Endometrium (tissue), 2 donors: ENCODE results near the gene CYP4F8.
"Not testable (repeated sequence)": the region's sequence is repeated elsewhere in the genome, so short reads cannot be mapped to it uniquely, and the experiment has no call there.

Source experiments
- FAIRE-seq: peaks from 2 replicates; lab custom pipeline; 2012; peaks lifted over from hg19 to GRCh38; lab: Jason Lieb, UNC
- donor health status: control.
- donor health status: control.

Gene CYP4F8, protein sequence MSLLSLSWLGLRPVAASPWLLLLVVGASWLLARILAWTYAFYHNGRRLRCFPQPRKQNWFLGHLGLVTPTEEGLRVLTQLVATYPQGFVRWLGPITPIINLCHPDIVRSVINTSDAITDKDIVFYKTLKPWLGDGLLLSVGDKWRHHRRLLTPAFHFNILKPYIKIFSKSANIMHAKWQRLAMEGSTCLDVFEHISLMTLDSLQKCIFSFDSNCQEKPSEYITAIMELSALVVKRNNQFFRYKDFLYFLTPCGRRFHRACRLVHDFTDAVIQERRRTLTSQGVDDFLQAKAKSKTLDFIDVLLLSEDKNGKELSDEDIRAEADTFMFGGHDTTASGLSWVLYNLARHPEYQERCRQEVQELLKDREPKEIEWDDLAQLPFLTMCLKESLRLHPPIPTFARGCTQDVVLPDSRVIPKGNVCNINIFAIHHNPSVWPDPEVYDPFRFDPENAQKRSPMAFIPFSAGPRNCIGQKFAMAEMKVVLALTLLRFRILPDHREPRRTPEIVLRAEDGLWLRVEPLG

DNA sequence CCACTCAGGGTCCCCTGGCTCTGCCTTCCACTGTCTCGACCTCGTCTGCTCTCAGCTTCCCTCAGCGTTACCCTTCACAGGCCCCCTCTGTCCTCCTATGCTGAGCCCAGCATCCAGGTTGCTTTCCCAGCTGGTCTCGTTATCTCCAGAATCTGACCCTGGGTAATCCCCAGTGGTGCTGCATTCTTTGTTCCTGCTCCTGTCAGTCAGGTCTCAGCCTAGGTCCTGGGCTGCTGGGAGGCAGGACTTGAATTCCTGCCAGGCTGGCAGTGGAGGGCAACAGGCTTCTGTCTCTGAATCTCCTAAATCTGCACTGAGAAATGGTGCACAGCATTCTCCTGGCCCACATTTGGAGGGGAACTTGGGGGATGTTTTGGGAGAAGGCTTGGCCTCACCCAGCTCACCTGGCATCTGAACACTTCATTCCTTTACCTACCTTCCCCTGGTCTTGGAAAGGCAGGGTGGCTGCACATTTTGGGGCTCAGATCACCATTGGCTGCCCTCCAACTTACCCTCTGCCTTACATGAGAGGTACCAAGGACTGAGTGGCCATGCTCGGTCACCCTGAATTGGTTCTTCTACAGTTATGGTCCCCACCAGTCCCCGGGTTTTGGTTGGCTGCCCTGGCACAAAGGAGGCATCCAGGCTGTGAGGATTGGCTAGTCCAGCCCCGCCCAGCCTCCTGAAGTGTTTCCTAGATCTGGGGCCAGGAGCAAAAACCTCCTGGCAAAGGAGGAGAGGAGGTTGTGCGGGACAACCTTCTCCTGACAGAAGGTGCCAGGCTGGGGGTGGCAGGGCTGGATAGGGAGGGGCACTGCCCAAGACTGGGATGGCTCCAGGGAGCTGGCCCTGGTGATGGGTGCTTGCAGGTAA is at the start of gene CYP4F8:
TSS of gene CYP4F8 (plus strand) at position 712 of the 873 bp plus-strand sequence. CDS start 399 bp downstream, outside the sequence.
- no peak for FAIRE-seq

DNA sequence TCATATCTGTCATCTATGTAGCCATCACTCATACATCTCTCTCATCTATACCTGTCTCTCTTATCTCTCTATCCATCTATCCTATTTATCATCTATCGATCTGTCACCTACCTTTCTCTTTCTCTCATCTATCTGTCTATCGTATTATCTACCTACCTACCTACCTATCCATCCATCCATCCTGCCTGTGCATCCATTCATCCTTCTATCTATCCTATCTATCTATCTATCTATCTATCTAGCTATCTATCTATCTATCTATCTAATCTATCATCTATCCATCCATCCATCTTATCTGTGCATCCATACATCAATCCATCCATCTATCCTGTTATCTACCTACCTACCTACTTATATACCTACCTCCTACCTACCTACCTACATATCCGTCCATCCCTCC is 44.6 kb upstream of the CYP4F8 start:
- no peak for FAIRE-seq

DNA sequence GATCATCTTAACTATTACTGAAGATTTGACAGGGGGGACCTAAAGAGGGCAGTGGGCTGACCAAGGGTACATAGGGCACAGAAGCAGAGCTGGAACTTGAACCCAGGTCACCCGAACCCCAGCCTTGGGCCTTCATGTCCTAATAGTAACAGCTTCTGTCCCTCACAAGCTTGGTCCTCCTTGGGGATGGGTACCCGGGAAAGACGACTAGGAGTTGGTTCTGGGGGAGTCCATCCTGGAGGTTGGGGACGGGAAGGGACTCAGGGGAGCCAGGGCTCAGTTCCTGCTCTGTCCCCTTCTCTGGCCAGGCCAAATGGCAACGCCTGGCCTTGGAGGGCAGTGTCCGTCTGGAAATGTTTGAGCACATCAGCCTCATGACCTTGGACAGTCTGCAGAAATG is 39.6 kb upstream of the CYP4F8 start:
- FAIRE-seq = no peak

DNA sequence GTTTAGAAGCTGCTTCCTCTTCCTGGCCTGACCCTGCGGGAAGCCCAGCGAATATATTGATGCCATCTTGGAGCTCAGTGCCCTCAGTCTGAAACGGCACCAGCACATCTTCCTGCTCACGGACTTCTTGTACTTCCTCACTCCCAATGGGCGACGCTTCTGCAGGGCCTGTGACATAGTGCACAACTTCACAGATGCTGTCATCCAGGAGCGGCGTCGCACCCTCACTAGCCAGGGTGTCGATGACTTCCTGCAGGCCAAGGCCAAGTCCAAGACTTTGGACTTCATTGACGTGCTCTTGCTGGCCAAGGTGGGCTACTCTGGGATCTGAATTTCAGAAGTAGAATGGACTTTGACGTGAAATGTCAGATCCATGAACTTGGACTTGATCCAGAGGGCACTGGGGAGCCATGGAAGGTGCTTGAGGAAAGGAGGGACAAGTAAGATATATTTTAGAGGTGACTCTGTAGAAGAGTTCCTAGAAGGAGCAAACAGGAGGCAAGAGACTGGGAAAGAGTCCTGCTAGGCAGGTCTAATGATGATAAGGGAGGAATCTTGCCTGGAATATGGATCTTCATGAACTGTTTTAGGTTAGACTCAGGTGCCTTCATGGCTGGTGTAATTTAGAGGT is 38.4 kb upstream of the CYP4F8 start:
- no peak for FAIRE-seq

DNA sequence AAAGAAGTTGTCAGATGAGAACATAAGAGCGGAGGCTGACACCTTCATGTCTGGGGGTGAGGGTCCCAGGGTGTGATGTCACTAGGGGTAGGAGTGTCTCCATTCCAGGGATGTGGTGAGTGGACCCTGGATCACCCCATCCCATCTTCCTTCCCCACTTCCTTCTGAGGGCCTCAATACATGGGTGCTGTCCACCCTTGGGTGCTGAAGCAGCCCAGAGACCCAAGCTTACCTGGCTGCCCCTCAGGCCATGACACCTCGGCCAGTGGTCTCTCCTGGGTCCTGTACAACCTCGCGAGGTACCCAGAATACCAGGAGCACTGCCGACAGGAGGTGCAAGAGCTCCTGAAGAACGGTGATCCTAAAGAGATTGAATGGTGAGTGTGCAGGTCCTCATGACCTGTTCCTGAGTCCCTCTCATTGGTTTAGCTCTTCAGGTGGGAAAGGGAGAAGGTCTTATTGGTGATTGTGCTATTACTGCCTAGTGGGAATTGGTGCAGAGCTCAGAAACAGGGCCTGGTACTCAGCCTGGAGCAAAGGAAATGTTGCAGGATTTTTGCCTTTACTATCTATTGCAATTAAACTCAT is 37.7 kb upstream of the CYP4F8 start:
- FAIRE-seq = no peak

DNA sequence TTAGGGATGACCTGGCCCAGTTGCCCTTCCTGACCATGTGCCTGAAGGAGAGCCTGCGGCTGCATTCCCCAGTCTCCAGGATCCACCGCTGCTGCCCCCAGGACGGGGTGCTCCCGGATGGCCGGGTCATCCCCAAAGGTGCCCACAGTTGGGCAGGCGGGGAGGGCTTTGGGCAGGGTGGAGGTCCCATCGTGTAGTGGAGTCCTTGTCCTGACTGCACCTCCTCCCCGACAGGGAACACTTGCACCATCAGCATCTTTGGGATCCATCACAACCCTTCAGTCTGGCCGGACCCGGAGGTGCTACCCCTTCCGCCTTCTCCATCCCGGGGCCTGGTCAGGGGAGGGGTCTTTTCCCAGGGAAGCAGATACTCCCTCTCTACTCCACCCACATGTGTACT is 31.7 kb upstream of the CYP4F8 start:
- FAIRE-seq = no peak

DNA sequence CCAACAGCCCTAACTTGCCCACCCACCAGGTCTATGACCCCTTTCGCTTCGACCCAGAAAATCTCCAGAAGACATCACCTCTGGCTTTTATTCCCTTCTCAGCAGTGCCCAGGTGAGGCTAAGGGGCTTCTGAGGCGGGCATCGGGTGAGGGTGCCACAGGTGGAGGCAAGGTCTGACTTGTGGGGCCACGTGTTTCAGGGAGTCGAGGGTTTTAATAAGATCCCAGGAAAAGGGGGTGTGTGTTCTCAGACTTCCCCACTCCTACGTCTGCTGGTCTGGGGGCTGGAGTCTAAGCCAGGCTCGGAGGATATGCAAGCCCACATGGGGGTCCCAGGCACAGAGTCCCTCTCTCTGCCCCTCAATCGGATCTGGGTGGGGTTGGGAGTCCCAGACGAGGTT is 30.9 kb upstream of the CYP4F8 start:
- no peak for FAIRE-seq

DNA sequence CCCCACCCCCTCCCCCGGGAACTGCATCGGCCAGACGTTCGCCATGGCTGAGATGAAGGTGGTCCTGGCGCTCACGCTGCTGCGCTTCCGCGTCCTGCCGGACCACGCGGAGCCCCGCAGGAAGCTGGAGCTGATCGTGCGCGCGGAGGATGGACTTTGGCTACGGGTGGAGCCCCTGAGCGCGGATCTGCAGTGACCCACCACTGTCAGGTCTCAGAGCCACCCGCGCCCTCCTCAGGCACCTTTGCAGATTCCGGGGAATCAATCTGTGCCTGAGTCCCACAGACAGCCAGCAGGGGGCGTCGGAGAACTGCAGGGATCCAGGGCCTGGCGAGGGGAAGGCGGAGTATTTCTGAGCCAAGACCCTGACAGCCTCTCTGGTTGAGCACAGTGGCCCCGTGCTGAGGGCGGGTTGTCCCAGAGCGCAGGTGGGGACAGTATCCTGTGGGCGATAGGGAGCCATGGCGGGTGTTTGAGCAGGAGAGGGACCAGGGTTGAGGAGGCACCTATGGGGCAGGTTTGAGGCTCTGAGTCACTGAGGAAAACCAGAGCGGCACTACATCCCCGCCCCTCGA is 30.4 kb upstream of the CYP4F8 start:
- FAIRE-seq = no peak

DNA sequence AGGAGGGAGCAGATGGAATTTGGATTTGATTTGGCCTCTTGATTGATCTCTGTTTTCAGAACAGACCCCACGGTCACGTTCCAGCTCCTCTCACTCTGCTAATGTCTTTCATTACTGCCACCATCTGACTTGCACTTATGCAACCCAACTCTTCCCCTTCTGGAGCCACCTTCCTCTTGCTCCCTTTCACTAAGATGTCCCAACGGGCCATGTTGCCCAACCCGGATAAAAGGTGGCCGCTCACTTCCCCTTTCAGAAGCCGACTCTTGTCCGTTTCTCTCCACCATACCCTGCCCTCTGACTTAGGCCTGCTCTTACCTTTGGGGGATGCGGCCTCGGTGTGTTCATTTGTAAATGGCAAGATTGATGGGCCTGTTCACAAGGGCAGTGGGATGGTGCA is 27.4 kb upstream of the CYP4F8 start:
- no peak for FAIRE-seq

DNA sequence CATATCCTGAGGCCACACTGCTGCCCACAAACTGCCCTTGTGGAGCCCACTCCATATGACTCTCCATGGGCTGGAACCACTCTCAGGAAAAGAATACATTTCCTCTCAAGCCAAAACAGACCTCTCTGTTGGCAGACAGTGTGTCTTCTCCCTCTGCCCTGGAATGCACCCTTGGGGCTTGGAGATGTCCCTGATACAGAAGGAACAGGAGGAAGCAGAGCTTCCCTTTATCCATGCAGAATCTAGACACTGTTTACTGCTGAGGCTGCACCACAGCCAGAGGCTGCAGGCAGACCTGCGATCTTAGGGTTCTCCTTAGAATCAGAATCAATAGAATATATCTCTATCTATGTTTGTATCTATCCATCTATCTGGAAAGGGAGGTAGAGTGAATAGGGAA is 26.8 kb upstream of the CYP4F8 start:
- FAIRE-seq = no peak

DNA sequence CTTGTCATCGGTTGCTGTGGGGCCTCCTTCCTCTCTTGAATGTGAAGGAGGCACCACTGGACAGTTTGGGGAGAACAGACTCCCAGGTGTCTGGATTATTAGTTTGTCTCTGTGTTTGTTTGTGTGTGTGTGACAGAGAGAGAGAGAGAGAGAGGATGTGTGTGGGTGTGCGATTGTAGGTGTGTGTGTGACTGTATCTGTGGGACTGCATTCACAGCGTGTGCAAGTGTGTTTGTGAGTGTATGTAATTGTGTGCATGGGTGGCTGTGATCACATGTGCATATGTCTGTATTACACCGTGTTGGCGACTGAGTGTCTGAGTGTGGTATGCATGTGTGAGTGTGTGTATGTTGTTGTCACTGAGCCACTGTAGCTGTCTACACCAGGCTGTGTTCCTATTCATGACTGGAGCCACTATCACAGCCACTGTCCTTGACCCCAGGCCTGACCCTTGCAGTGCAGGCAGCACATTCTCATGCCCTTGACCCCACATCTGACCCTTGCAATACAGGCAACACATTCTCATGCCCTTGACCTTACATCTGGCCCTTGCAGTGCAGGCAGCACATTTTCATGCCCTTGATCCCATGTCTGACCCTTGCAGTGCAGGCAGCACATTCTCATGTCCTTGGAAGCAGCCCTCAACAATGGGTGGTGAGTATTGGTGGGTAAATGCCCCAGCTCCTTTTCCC is 25.1 kb upstream of the CYP4F8 start:
- no peak for FAIRE-seq

DNA sequence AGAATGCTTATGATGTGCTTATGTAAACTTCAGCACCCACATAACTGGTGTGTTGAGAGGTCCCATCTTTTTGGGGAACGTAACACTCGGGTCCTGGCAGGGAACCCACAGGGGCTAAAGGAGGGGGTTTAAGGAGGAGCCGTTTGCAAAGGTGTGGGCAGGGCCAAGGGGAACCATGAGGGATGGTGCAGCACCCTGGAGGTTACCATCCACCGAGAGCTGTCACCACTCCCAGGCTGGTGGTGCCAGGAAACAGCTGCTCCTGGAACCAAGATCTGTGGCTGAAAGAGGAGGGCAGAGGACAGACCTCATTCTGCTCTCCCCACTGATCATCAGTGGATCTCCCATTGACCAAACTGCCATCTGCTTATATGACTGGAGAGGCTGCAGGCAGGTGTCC is 23.2 kb upstream of the CYP4F8 start:
- no peak for FAIRE-seq

DNA sequence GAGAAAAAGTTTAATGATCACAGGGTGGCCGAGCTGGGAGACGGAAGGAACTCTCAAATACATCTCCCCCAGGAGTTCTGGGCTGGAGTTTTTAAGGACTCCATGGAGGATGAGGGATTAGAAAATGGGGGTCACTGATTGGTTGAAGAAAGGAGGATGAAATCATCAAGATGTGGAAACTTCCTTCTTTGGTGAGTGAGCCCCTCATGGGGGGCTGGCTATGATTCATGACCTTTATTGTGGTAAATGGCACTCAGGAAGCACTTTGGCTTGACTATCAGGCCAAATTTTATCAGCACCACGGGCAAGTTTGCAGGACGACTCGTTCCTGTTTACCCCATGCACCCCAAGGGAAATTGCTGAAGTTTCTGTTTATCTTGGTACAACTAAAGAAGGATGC is 22.5 kb upstream of the CYP4F8 start:
- not testable (repeated sequence) for FAIRE-seq

DNA sequence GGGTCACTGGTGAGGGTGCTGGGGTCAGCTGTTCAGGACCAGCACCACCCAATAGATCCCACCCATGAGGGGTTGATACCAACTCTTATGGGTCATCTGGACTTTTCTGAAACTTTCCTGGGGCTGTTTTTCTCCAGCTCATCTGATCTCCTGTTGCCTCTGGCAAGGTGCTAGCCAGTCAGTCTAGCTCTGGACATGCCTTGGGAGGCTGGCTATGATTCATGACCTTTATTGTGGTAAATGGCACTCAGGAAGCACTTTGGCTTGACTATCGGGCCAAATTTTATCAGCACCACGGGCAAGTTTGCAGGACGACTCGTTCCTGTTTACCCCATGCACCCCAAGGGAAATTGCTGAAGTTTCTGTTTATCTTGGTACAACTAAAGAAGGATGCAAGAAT is 21.3 kb upstream of the CYP4F8 start:
- FAIRE-seq = not testable (repeated sequence)

DNA sequence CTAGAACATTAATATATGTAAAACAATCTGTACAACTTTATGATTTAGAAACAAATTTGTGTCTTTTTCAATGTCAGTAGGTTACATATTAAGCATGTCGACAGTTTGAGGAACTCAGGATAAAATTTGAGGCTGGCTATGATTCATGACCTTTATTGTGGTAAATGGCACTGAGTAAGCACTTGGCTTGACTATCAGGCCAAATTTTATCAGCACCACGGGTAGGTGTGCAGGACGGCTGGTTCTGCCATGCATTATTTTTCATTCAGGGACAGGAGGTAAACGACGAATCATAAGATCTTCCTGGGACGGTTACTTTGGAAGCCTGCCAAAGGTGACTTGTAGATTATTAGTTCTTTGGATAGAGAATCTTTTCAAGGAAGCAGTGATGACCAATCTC is 19.9 kb upstream of the CYP4F8 start:
- FAIRE-seq = no peak

DNA sequence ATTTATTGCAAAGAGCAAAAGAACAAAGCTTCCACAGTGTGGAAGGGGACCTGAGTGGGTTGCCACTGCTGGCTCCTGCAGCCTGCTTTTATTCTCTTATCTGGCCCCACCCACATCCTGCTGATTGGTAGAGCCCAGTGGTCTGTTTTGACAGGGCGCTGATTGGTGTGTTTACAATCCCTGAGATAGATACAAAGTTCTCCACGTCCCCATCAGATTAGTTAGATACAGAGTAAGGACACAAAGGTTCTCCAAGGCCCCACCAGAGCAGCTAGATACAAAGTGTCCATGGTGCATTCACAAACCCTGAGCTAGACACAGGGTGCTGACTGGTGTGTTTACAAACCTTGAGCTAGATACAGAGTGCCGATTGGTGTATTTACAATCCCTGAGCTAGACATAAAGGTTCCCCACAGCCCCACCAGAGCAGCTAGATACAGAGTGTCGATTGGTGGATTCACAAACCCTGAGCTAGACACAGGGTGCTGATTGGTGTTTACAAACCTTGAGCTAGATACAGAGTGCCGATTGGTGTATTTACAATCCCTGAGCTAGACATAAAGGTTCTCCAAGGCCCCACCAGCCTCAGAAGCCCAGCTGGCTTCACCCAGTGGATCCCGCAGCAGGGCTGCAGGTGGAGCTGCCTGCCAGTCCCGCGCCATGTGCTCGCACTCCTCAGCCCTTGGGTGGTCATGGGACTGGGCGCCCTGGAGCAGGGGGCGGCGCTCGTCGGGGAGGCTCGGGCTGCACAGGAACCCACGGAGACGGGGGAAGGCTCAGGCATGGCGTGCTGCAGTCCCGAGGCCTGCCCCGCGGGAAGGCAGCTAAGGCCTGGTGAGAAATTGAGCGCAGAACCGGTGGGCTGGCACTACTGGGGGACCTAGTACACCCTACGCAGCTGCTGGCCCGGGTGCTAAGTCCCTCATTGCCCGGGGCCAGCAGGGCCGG is 6.8 kb upstream of the CYP4F8 start:
- FAIRE-seq = not testable (repeated sequence)

DNA sequence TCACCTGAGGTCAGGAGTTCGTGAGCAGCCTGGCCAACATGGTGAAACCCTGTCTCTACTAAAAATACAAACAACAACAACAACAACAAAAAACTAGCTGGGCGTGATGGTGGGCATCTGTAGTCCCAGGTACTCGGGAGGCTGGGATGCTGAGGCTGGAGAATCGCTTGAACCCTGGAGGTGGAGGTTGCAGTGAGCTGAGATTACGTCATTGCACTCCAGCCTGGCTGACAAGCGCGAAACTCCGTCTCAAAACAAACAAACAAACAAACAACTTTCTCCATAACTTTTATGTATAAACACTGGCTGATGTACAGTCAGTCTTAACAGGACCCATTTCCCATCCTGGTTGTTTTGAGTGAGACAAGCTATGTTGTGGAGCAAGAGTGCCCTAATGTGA is 5.8 kb upstream of the CYP4F8 start:
- no peak for FAIRE-seq

DNA sequence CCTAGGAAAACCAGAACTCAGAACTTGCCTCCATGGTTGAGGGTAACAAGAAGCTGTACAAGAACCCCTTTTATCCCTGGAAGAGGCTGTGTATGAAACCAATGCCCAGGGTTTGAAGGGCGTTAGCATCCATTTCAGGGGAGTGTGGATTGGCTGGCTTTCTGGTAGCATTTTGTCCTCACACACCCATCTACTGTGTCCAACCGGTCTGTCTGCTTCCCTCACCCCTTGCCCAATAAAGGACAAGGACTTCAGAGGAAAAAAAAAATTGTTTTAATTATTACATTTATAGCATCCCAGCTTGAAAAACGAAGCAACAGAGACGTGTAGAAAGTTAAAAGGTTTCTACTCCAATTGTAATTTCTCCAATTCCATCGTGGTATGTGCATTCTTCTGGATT is 2.7 kb upstream of the CYP4F8 start:
- FAIRE-seq = no peak

DNA sequence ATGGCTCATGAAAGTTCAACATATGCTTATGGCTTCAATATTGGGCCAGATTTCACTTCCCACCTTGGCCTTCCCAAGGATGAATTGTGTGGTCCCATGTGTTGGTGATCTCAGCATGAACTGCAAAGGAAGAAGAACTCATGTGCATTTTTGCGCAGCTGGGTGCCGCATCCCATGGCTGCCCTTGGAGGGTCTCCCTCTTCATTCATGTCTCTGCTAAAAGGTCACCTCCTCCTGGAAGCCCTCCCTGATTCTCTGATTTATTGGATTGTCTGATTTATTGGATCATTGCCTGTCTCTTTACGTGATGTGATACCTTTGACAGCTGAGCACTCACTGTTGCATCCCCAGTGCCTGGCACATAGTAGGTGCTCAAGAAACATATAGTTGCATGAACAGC is 1.7 kb upstream of the CYP4F8 start:
- FAIRE-seq = no peak

DNA sequence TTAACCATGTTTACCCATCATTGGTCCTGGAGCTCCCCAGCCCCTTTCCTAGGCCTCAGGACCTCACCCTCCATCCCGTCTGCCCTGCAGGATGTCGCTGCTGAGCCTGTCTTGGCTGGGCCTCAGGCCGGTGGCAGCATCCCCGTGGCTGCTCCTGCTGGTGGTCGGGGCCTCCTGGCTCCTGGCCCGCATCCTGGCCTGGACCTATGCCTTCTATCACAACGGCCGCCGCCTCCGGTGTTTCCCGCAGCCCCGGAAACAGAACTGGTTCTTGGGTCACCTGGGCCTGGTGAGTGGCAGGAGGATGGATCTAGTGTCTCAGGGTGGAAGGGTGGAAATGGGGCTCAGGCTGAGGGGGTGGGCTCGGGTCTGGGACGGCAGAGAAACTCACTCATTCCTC is 508 bp downstream of the CYP4F8 start:
- no peak for FAIRE-seq
